HG02759 (cell line): ENCODE measurements around the gene LRRC38.

Experiments used
- ATAC-seq: cut with Tn5 transposase; IDR thresholded peaks from one replicate; pipeline ENCODE4 v1.9.1; 2021; ENCODE audit warnings: mild to moderate bottlenecking, moderate library complexity; ENCODE audit not compliant: unreplicated experiment

Gene LRRC38

DNA sequence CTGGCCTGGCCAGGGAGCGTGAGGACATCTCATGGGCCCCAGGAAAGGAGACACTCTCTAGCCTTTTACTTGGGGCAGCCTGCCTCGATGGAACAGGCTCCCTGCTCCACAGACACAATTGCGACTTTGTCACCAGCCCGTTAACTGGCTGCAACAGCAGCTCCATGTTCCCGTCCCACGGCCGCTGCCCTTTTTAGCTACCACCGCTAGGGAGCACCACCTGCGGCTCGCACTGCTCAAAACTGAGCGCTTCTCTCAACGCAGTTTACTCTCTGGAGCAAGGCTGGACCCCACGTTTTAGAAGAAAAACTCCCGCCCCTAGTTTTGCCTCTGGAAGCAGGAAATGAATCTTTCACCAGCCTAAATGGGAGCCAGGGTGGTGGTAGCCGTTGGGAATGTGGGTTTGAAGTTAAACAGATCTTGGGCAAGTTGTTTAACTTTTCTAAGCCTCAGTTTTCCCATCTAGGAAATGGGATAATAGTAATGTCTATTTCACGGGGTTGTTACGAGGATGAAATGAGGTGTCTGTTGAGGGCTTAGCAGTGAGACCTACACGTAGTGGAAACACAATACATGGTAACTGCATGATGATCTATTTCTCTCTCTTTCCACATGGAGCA is 3.5 kb upstream of the LRRC38 start:
- ATAC-seq: no peak

DNA sequence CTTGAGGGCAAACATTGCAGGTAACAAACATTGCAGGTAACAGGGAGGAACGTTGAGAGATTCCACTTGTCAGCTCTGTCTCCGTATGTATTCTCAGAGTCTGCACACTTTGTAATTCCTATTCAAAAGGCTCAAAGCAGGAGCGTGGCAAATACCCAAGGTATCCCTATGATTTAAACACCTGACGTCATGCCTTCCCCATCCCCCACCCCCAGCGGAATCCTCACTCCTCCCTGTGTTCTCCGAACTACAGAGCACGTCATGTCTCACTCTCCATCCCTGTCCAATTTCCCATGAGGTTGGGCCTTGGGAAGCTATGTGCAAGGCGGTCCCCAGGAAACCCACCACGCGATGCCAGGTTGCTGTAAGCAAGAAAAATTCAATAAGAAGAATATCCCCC is 2.8 kb upstream of the LRRC38 start:
- ATAC-seq: no peak

DNA sequence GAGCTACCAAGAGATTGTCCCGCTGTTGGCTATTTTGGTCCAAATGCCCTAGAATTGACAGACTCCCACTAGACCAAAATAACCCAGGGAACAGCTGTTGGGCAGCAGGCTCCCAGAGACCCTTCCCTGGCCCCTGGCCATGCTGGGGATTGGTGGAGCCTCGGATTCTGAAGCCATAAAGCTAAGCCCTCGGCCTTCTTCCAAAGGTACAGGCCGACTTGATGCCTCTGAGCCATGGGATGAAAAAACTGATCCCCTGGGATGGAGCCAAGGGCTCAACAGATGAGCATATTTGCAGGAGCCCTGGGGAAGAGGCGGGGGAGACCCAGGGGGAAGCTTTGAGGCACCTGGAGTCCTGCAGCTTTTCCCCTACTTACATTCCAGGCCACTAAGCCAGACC is 1.0 kb upstream of the LRRC38 start:
- no peak for ATAC-seq

DNA sequence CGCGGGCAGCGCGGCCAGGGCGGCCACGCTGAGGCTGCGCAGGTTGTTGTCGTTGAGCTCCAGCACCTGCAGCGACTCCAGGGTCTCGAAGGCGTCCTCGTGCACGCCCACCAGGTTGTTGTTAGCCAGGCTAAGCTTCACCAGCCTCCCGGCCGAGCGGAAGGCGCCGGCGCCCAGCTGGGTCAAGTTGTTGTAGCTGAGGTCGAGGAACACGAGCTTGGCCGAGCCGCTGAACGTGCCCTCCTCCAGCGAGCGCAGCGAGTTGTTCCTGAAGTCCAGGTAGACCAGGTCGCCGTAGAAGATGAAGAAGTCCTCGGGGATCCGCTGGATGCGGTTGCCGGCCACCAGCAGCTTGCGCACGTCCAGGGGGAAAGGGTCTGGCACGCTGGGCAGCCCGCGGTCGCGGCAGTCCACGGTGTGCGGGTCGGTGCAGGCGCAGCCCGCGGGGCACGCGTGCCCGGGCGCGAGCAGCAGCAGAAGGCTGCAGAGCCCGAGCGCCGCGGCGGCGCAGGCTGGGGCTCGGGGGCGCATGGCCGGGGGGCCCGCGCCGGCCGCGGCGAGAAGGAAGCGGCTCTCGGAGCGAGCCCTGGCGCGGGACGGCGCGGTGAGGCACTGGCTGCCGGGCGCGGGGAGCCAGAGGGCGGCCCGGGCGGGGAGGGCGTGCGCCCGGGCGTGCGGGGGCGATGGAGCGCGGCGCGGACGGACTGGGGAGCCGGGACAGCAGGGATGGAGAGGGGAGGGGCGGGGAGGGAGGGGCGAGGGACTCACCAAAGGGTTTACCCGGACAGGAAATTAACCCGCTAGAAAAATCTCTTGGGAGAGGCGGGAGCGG is 524 bp downstream of the LRRC38 start:
- no peak for ATAC-seq

DNA sequence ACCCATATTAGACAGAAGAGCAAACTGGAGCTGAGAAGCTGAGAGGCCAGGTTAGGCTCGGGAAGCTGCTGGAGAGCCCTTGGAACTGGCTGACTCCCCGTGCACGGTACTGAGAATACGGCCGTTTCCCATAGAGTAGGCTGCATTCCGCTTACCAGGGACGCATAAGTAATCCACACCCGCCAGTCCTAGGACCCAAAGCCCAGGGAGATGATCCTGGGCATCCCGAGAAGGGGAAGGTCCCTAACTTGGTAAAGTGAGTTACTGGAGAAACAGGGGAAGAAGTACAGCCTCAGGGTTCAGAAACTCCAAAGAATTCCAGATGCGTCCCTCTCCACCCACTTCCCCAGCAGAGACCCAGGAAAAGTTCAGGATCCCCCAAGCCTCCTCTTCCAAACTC is 1.3 kb downstream of the LRRC38 start:
- ATAC-seq: no peak

DNA sequence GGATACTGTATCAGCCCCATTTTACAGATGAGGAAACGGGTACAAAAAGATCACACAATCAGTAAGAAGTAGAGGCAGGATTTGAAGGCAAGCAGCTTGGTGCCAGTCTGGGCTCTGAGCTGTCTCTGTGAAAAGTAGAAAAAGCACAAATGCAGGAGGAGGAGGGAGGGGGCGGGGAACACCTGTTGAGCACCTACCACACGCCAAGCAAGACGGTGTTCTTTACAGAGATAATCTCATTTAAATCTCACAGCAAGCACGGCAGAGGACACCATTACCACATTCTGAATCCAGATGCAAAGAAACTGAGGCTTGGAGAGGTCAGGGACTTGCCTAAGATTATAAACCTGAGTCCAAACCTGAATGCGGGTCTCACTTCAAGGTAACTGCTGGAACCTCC is 3.3 kb downstream of the LRRC38 start:
- ATAC-seq: no peak

DNA sequence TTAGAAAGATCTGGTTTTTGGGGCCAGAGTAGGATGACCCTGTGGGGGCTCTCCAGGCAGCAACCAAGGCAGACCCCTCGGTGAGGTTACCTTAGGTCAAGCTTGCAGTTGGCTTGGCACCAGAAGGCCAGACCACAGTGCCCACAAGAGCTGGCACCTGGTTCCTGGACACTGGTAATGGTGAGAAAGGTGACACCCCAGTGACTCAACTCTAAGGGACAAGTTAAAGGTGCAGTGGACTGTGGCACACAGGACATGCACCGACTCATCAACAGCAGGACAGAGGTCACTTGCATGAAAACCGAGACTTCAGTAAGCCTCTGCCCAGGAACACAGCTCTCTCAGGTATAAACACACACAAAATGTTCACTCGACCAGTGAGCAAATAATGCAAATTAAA is 6.7 kb downstream of the LRRC38 start:
- no peak for ATAC-seq

DNA sequence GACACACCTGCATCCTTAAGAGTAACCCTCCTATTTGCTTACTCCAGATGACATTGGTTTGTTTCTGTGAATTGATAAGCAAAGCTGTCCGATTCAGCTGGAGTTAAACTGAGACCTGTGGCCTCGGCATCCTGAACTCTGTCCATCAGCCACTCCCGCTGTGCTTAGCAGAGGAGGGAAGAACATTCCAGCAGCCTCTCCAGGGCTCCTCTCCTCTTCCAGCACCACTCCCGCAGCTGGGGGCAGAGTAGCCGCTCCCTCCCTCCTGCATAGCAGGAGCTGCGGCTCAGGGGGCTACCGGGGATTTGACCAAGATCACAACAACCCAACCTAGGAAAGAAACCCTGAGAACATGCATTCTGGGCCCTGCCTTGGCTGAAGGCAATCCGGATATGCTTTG is 8.8 kb downstream of the LRRC38 start:
- ATAC-seq: no peak

DNA sequence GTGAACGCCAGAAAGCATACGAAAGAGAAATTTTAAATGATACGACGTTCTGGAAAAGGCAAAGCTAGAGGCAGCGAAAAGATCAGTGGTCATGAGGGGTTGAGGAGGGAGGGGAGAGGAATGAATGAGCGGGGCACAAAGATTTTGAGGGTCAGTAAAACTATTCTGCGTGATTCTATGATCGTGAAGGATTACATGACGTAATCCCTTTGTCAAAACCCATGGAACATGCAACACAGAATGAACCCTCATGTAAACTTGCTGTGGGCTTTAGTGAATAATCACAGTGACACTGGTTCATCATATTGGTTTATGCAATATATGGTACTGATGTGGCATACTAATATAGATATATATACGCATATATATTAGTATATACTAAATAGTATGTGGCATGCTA is 13.0 kb downstream of the LRRC38 start:
- ATAC-seq: no peak

DNA sequence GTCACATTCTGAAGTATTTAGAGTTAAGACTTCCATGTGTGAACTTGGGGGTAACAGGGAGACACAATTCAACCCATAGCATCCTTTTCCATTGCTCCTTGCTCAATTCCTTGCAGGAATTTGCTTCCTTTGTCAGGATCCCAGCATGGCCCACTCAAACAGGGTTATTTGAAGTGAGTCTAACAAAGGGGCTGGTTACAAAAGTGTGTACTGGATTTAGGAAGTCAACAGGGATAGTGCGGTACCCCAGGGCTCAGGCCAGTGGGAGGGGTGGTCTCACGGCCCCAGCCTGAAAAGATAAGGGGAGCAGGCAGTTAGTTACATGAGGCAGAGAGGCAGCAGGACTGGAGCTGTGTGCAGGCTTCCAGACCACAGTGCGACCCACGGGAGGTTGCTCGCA is 14.4 kb downstream of the LRRC38 start:
- no peak for ATAC-seq

DNA sequence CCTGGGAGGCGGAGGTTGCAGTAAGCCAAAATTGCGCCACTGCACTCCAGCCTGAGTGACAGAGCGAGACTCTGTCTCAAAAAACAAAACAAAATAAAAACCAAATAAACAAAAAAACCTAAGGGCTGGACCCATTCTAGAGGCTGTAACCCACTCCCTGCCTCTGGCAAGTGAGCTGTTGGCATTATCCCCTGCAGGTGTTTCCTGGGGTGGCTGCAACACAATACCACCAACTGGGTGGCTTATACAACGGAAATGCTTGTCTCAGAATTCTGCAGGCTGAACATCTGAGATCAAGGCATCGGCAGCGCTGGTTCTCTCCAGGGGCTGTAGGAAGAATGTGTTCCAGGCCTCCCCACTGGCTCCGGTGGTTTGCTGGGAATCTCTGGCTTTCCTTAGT is 15.2 kb downstream of the LRRC38 start:
- ATAC-seq: no peak

DNA sequence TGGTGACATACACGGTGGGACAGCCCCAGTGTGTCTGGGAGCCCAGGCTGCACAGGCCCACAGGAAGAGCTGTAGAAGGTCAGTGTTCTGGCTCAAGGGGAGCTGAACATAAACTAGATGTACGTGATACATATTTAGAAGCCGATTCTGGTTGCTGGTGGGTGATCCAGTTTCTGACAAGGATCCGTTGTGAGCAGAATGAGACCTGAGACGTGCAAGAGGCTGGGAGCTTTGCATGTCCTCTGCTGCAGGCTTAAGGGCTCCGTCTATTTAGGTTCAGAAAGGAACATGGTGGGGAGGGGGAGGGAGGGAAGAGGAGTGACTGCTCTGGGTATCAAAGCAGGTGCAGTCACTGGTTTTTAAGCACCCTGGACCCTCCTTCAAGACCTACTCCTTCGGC is 18.6 kb downstream of the LRRC38 start:
- no peak for ATAC-seq

DNA sequence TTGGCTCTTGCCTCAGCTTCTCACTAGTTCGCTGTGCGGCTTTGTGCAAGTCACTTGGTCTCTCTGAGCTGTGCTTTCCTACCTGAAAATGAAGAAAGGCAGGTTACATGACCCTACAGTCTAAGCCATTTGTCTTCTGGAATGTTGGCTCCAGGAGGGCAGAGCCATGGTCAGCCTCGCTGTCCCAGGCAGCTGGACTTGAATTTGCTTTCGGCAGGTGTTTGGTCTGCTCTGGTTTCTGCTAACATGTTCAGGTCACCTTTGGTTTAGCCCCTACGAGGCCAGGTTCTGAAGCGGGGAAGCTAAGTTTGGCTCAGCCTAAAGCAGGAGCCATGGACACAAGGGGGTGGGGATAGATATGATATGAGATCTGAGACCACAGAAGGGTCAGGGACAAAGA is 19.1 kb downstream of the LRRC38 start:
- no peak for ATAC-seq

DNA sequence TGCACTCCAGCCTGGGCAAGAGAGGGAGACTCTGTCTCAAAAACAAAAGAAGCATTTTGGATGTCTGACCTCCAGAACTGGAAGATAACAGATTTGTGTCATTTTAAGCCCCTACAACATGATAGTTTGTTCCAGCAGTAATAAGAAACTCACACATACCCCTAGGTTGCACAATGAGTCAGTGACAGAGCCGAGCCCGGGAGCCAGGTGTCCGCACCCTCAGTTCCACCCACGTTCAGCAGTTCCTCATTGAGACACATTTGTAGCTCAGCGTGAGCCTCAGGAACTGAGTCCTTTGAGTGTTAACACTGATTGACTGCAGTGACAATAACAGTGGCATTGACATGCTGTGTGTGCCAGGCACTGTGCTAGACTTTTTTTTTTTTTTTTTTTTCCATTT is 19.8 kb downstream of the LRRC38 start:
- peak; percentile 58 for ATAC-seq

DNA sequence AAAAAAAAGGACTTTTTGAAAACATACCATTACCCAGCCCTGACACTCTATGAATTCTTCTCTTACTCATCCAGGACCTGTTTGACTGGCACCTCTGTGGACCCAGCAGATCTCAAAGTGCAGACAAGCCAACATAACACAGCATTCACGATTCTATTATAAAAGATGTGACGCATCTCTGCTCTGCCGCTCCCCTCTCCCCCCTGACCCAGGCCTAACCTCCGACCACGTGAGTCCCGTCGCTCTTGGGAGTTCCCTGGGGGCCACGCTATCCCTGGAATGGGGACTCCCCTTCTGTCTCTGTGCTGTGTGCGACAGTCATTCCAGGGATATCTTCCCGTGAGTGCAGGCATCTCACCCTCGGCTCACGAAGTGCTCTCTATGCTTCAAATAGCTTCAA is 21.1 kb downstream of the LRRC38 start:
- ATAC-seq: no peak

DNA sequence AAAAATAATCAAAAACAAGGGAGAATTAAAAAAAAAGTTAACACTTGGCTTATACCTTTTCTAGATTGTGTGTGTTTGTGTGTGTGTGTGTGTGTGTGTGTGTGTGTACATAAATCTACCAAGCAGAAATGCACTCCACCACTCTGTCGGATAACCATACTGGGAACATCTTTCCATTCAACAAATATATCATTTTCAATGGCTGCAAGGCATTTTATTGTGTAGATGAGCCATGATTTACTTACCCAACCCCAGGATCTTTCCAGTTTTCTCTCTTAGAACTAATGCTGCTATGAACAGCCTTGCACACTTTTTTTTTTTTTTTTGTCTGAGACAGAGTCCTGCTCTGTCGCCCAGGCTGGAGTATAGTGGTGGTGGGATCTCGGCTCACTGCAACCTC is 25.8 kb downstream of the LRRC38 start:
- ATAC-seq: no peak

DNA sequence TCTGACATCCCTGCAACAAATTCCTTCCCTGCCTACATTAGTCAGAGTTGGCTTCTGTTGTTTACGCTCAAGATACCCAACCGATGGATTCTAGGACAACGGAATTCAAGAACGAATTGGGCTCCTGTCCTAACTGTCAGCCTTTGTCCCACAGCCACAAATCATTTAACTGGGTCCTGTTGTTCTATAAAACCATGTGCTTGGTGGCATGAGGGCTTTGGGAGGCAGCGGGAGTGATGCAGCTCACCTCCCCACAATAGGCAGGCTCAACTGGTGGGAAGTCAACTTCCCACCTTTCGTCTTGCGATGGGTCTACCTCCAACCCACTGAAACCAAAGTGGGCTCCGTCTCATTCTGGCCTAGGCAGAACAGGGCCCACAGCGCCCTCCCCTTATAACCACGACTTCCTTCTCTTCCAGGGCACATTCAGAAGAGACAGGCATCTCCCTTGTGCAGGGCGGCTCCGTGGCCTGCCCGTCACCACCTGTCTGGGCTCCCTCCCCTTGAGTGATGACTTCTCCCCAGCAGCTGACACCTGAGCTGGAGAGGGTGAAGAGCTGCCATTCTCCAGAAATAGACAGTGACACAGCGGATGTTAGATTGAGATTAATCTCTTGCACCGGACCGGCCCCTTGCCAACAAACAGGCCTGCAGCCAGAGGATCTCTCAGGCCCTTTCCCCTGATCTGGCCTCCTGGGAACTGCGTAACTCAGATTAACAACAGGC is 26.5 kb downstream of the LRRC38 start:
- ATAC-seq: no peak

DNA sequence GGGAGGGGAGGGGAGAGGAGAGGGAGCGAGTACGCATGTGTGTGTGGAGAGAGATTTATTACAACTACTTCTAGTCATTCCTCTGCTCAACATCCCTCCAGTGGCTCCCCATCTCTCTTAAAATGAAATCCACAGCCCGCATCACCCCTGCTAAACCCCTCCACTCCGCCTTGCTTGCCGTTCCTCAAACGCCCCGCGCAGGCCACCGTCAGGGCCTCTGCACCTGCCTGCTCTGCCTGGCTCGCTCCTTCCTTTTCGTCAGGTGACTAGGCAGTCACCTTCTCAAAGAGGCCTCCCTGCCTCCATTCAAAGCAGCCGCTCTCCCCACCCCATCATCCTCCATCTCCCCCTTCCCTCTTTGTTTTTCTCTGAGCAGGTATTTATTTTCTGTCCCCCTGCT is 29.9 kb downstream of the LRRC38 start:
- ATAC-seq: no peak

DNA sequence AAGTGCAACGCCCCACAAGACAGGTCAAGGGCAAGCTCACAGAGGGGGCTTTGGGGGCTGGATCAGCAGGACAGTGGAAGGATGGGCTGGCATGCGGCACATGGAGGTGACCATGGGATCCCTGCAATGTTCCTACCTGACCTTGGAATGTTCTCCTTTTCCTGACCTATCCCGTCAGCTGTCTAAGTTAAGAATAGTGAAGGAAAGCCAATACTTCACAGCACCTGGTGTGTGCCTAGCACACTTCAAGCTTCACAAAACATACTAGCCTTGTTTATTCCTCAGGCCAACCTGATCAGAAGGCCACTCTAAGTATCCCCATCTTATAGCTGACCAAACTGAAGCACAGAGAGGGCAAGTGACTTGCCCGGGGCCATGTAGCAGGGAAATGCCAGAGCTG is 31.2 kb downstream of the LRRC38 start:
- ATAC-seq: no peak

DNA sequence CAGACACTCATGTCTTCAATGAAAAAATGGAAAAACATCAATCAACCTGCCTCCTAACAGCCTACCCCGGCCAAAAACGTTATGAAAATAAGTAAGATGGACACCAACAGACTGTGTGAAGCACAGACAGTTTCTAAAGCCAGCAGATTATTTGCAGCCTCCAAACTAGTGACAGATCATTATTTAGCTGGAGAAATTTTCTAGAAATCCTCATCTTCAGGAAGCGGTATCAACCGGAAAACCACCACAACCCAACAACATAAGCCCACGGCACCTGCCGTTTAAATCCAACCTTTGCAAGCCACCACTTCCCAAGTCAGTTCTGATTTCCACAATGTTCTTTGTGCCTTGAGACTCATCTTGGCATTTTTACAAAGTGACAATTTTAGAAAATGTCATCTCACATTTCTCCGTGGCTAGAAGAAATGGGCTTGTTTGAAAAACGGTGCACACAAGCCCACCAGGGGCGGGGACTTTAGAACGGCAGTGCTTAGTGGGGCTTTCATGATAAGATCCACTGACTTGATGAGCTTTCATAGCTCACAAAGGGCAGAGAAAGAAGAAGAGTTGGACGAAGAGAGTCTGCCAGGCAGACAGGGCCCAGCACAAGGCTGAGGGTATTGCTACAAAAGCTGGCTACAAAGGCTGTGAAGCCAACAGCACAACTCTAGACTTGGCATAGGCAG is 34.5 kb downstream of the LRRC38 start:
- no peak for ATAC-seq

DNA sequence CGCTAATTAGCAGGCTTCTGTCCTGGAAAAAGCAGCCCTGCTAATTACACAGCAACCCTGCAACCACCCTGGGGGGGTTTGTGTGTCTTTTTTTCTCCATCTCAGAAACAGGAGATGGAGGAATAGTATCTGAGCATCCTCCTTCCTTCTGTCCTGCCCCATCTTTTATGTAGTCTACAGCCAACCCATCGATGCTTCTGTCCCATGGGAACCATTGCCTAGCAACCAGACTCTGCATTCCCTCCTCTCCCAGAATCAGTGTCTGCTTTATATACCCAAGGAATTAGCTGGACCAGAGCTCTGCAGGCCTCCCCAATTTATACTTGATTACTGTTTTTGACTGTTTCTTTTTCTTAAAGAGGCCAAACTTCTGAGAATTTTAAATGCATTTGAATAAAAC is 35.1 kb downstream of the LRRC38 start:
- ATAC-seq: no peak

DNA sequence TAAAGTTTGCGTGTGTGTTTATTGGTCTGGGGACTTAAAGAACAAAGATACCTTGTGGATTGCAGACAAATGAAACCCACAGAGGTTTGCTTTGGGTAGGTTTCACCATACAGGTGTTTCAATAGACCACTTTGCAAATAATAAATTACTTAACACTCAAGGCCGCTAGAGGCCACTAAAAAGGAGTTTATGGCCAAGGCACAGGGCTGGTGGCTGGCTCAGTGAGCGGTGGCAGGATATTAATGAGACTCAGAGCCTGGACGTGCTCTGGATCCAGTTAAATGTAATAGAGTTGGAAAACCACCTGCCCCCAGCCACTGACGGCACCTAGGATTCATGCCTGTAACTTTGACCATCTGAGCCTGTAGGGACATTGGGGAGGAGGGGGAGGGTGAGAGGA is 44.5 kb downstream of the LRRC38 start:
- ATAC-seq: no peak
